Endothelial cell of umbilical vein (primary cell): ENCODE results near the gene SYT6. TPM values are rescaled to one million over a fixed set of nuclear protein-coding genes. Genes with fewer than 3 reads are reported as not detected.

ENCODE experiments used
- BruUV-seq: library from RNA; stranded (reverse); fragments of 400-500 nt; replicated peaks from 2 replicates; lab custom pipeline; 2021; lab: Mats Ljungman, UMichigan
- CTCF ChIA-PET: fragments of 300-600, 350-600 bp; sonication (Branson Sonifier 250); formaldehyde crosslinking; loops from one replicate; lab custom pipeline; 2021; ENCODE audit warnings: antibody characterized with exemption, inconsistent platforms; lab: Charles Lee
- POLR2A ChIA-PET: fragments of 300-600, 350-600 bp; sonication (Branson Sonifier 250); formaldehyde crosslinking; loops from one replicate; lab custom pipeline; 2021; ENCODE audit warnings: antibody characterized with exemption, inconsistent platforms; lab: Charles Lee
- DNase-seq: peaks from one replicate; pipeline ENCODE4 v3.0.0-alpha.2; 2011; ENCODE audit warnings: low read depth, low spot score
- FAIRE-seq: peaks from 2 replicates; lab custom pipeline; 2011; peaks lifted over from hg19 to GRCh38; lab: Jason Lieb, UNC
- H2AFZ ChIP-seq: 2 replicates; pipeline ENCODE4 v1.6.0; 2012; ENCODE audit warnings: low read depth, low read length, control low read depth, inconsistent platforms
- H3K27ac ChIP-seq: 2 replicates; pipeline ENCODE4 v1.5.1; 2011; ENCODE audit warnings: low read depth, mild to moderate bottlenecking, control low read depth, low read length, moderate library complexity; ENCODE audit not compliant: insufficient read depth
- H3K27me3 ChIP-seq, 2 experiments: 2 replicates each; pipeline versions ENCODE4 v1.6.0 to v1.6.1; 2011; ENCODE audit warnings: low read length in 2 of 2, mixed read lengths in 1 of 2; ENCODE audit not compliant: control insufficient read depth in 2 of 2, insufficient read depth in 2 of 2
- H3K36me3 ChIP-seq, 2 experiments: 2 replicates in 1 of 2; 3 replicates in 1 of 2; pipeline ENCODE4 v1.5.1; 2011; ENCODE audit warnings: low read length in 2 of 2, mild to moderate bottlenecking in 1 of 2, moderate library complexity in 1 of 2; ENCODE audit not compliant: control insufficient read depth in 2 of 2, insufficient read depth in 2 of 2; ENCODE audit errors: extremely low read depth in 1 of 2
- H3K4me1 ChIP-seq: 3 replicates; pipeline ENCODE4 v1.5.1; 2011; ENCODE audit warnings: mild to moderate bottlenecking, low read length; ENCODE audit not compliant: control insufficient read depth, insufficient read depth; ENCODE audit errors: extremely low read depth
- H3K4me2 ChIP-seq: 2 replicates; pipeline ENCODE4 v1.6.1; 2011; ENCODE audit warnings: low read length, control low read depth, mixed read lengths; ENCODE audit not compliant: insufficient read depth
- H3K4me3 ChIP-seq, 3 experiments: fragments of 200-600 bp in 1 of 3; sonication (generic), shearing (Covaris generic) in 1 of 3; replicated peaks in 1 of 3; 2 replicates each; pipeline ENCODE4 v1.5.1; 2011 to 2016; ENCODE audit warnings: control low read depth in 3 of 3, low read length in 3 of 3, mild to moderate bottlenecking in 2 of 3, inconsistent platforms in 1 of 3, low read depth in 1 of 3, moderate library complexity in 1 of 3; ENCODE audit not compliant: insufficient read depth in 1 of 3
- H3K79me2 ChIP-seq: 2 replicates; pipeline ENCODE4 v1.6.0; 2012; ENCODE audit warnings: low read length, inconsistent platforms; ENCODE audit not compliant: control insufficient read depth, insufficient read depth
- H3K9ac ChIP-seq: replicated peaks from 2 replicates; pipeline ENCODE3; 2011; ENCODE audit warnings: low read length, control low read depth; ENCODE audit not compliant: insufficient read depth; ENCODE audit errors: extremely low read depth
- H3K9me1 ChIP-seq: replicated peaks from 3 replicates; pipeline ENCODE4 v1.6.0; 2011; ENCODE audit warnings: mild to moderate bottlenecking, low read length; ENCODE audit not compliant: control insufficient read depth, insufficient read depth; ENCODE audit errors: extremely low read depth
- H3K9me3 ChIP-seq: replicated peaks from 2 replicates; pipeline ENCODE4 v1.5.1; 2012; ENCODE audit warnings: low read length, inconsistent platforms; ENCODE audit not compliant: control insufficient read depth, insufficient read depth
- H4K20me1 ChIP-seq: replicated peaks from 2 replicates; pipeline ENCODE3; 2011; ENCODE audit warnings: mild to moderate bottlenecking, low read length; ENCODE audit not compliant: control insufficient read depth, insufficient read depth; ENCODE audit errors: extremely low read depth
- CTCF ChIP-seq, 2 donors: IDR thresholded peaks; 1 replicate in 1 of 2; 2 replicates in 1 of 2; pipeline ENCODE4 v1.5.1; 2011; ENCODE audit warnings: low read length in 2 of 2, mild to moderate bottlenecking in 2 of 2, moderate library complexity in 2 of 2, control low read depth in 1 of 2, inconsistent platforms in 1 of 2, low read depth in 1 of 2; ENCODE audit not compliant: insufficient read depth in 1 of 2; ENCODE audit errors: extremely low read depth in 1 of 2
- EZH2 ChIP-seq: IDR thresholded peaks from 2 replicates; pipeline ENCODE4 v1.6.1; 2012; ENCODE audit warnings: borderline replicate concordance, low read depth, mild to moderate bottlenecking, moderate library complexity, low read length, inconsistent platforms; ENCODE audit not compliant: severe bottlenecking
- FOS ChIP-seq: IDR thresholded peaks from 2 replicates; pipeline ENCODE4 v1.6.1; 2011; ENCODE audit warnings: mild to moderate bottlenecking, low read length, moderate library complexity, borderline replicate concordance; ENCODE audit not compliant: insufficient read depth
- GATA2 ChIP-seq: IDR thresholded peaks from 2 replicates; pipeline ENCODE4 v1.7.0; 2011; ENCODE audit warnings: low read depth, mild to moderate bottlenecking, moderate library complexity, mixed read lengths, low read length; ENCODE audit not compliant: insufficient read length, insufficient read depth
- JUN ChIP-seq: IDR thresholded peaks from 2 replicates; pipeline ENCODE4 v1.6.1; 2011; ENCODE audit warnings: borderline replicate concordance, low read depth; ENCODE audit not compliant: insufficient read length, insufficient read depth
- MAX ChIP-seq: IDR thresholded peaks from 2 replicates; pipeline ENCODE4 v1.6.1; 2011; ENCODE audit not compliant: insufficient read depth, insufficient read length
- MYC ChIP-seq: IDR thresholded peaks from one replicate; pipeline ENCODE4 v1.6.1; 2011; ENCODE audit warnings: mild to moderate bottlenecking, low read depth, low read length
- POLR2A ChIP-seq: IDR thresholded peaks from 2 replicates; pipeline ENCODE4 v1.6.1; 2012; ENCODE audit warnings: low read depth, mild to moderate bottlenecking, control low read depth, low read length
- POLR2AphosphoS5 ChIP-seq: IDR thresholded peaks from 2 replicates; pipeline ENCODE4 v1.6.1; 2012; ENCODE audit warnings: low read depth, mild to moderate bottlenecking, control low read depth, low read length, moderate library complexity; ENCODE audit not compliant: insufficient read depth
- dilution Hi-C: fragments of 300-500 bp; cut with MboI; formaldehyde crosslinking; loops from one replicate; pipeline ENCODE4 v1.15.0; 2019; ENCODE audit warnings: low sequenced_read_pairs; ENCODE audit not compliant: extremely low pct_ligation_motif_present
- intact Hi-C: fragments of 100-400 bp; cut with micrococcal nuclease; formaldehyde crosslinking; loops from one replicate; pipeline ENCODE4 v1.10.0; 2022
- polyA plus RNA-seq, 4 experiments: library from polyadenylated mRNA; depleted of rRNA in 3 of 4; stranded (reverse) in 3 of 4; unstranded in 1 of 4; fragments of >200 nt; gene quantifications; 2 replicates each; pipeline versions ENCODE4 v1.2.1 to v1.2.3, GENCODE V29; 2011 to 2012; ENCODE audit warnings: missing spikeins in 1 of 4
- total RNA-seq: library from RNA; stranded (reverse); gene quantifications from 2 replicates; pipeline ENCODE4 v1.2.3, GENCODE V29; 2021

Gene SYT6
- total and polyA plus RNA-seq, 2 donors (not counting 3 experiments of a cell fraction or from before 2014, with no cell fraction given), result 0.04 TPM; not detected in 1

DNA sequence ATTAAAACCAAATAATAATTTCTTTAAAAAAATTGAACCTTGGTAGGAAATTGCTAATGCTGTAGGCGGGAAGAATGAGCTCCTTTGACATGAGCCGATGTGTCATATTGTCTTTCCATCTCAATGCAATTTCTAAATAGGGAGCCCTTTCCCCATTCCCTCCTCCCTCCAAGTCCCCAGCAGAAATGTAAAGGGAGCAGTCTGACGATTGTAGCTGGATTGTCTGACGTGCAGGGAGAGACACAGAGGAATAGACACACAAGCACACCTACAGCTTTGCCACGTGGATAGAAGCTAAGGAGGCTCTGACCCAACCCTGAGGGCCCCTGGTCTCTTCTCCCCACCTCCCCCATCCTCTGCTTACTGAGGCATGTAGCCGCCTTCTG lies 3.6 kb upstream of the SYT6 start:
- intact Hi-C loops, result loop anchor here (10.0 kb wide), 1 partner anchor 182 kb away; the partner anchor contains the start of gene OLFML3
- dilution Hi-C loops, result no loop called here

More for the DNA sequence above, 3.6 kb upstream of the SYT6 start:
- Histone ChIP-seq H3K4me3 (no peak overlapping the region), H3K9ac (no peak overlapping the region), H3K9me3 (no peaks in the 10 kb centered on the region), H3K79me2 (no peaks in the 10 kb centered on the region), H2AFZ (no peak overlapping the region), H3K27me3 (peaks cover 41 to 46% of the 10 kb centered on the region in 2 experiments), H3K4me2 (no peak overlapping the region), H3K36me3 (no peaks in the 10 kb centered on the region), H3K27ac (no peak overlapping the region), H4K20me1 (no peaks in the 10 kb centered on the region), H3K9me1 (no peaks in the 10 kb centered on the region), H3K4me1 (no peaks in the 10 kb centered on the region)
- ChIA-PET POLR2A (no interaction called here), CTCF (no interaction called here)
- FAIRE-seq (no peak), DNase-seq (no peak)
- no peak for TF ChIP-seq JUN
- no peak for TF ChIP-seq CTCF (IDR thresholded peaks at IDR 0.05; ENCODE audit: extremely low read depth in 1 of 2, insufficient read depth in 1 of 2, low read depth in 1 of 2, low read length in 2 of 2)
- TF ChIP-seq POLR2A, result no peak
- no peak for TF ChIP-seq MAX
- no peak for TF ChIP-seq FOS
- TF ChIP-seq EZH2, result no peak
- no peak for TF ChIP-seq MYC
- TF ChIP-seq GATA2, result no peak
- TF ChIP-seq POLR2AphosphoS5, result no peak
- BruUV-seq, result no TSS peak
